Mucosa of descending colon (tissue), 3 donors: Measurements from ENCODE around the gene PCED1B. TPM values are rescaled to one million over a fixed set of nuclear protein-coding genes. Genes with fewer than 3 reads are reported as not detected.

Experiments used
- ATAC-seq: fragments of 200-7000 bp; cut with Tn5 transposase; one replicate; pipeline ENCODE4 v1.9.1; 2020; ENCODE audit warnings: mild to moderate bottlenecking, moderate library complexity
- DNase-seq, 3 donors: peaks; one replicate each; pipeline ENCODE4 v3.0.0-alpha.2; 2020
- H3K36me3 ChIP-seq: fragments of 200-600 bp; one replicate; pipeline ENCODE4 v1.8.0; 2021; ENCODE audit warnings: low read depth, mild to moderate bottlenecking
- H3K4me1 ChIP-seq: fragments of 200-600 bp; one replicate; pipeline ENCODE4 v1.8.0; 2021; ENCODE audit warnings: low read depth, mild to moderate bottlenecking
- H3K4me3 ChIP-seq: fragments of 200-600 bp; one replicate; pipeline ENCODE4 v1.8.0; 2021; ENCODE audit warnings: mild to moderate bottlenecking
- H3K9me3 ChIP-seq: fragments of 200-600 bp; one replicate; pipeline ENCODE4 v1.8.0; 2021; ENCODE audit warnings: mild to moderate bottlenecking
- CTCF ChIP-seq: fragments of 200-600 bp; IDR thresholded peaks from one replicate; pipeline ENCODE4 v1.8.0; 2022; ENCODE audit warnings: antibody characterized with exemption, mild to moderate bottlenecking
- intact Hi-C, 2 donors: fragments of 100-400 bp; cut with DNase I in 1 of 2; cut with micrococcal nuclease in 1 of 2; formaldehyde crosslinking; loops; one replicate each; pipeline versions ENCODE4 v1.11.0 to v1.11.1; 2022; cut with DNase I, micrococcal nuclease
- total RNA-seq, 3 donors: library from RNA; stranded (reverse); fragmentation: NEBNext Ultra II Directional in 2 of 3; extraction: Animal tissue kit (Norgen Biotek cat#: 25700) in 2 of 3; gene quantifications; one replicate each; pipeline versions ENCODE4 v1.2.1 to v1.2.4, GENCODE V29; 2021 to 2023
- donor health status: DM: no; HTN: no; CAD: no; lungs with moderate emphysema.
- donor health status: DM: no; HTN: no; CAD: no.
- donor health status: DM: no; HTN: yes; CAD: no.

Gene PCED1B
- total RNA-seq, 3 donors from 2014 or later, result 2.2 to 4.7 (median 2.9) TPM

GRCh38 chr12:47065546-47065945 lies 13.9 kb upstream of the PCED1B start:
- Histone ChIP-seq H3K36me3 (no peaks in the 10 kb centered on the region), H3K4me1 (no peaks in the 10 kb centered on the region), H3K9me3 (no peaks in the 10 kb centered on the region), H3K4me3 (no peak overlapping the region)
- intact Hi-C loops, result no loop called here
- DNase-seq (no peak), ATAC-seq (no peak)
- no peak for TF ChIP-seq CTCF

GRCh38 chr12:47066278-47067025 lies 13.0 kb upstream of the PCED1B start:
- no peak for TF ChIP-seq CTCF
- DNase-seq (no peak), ATAC-seq (no peak)
- H3K4me3 ChIP-seq, result no peak overlapping the region
- H3K4me1 ChIP-seq, result no peaks in the 10 kb centered on the region
- no peaks in the 10 kb centered on the region for H3K36me3 ChIP-seq
- intact Hi-C loops, result no loop called here
- H3K9me3 ChIP-seq, result no peaks in the 10 kb centered on the region

GRCh38 chr12:47067176-47067575 lies 12.2 kb upstream of the PCED1B start:
- no peaks in the 10 kb centered on the region for H3K9me3 ChIP-seq
- ATAC-seq (no peak), DNase-seq (no peak)
- no peaks in the 10 kb centered on the region for H3K36me3 ChIP-seq
- intact Hi-C loops, result no loop called here
- no peak for TF ChIP-seq CTCF
- no peak overlapping the region for H3K4me3 ChIP-seq
- H3K4me1 ChIP-seq, result no peaks in the 10 kb centered on the region

GRCh38 chr12:47067771-47068431 lies 11.5 kb upstream of the PCED1B start:
- Histone ChIP-seq H3K9me3 (no peaks in the 10 kb centered on the region), H3K36me3 (no peaks in the 10 kb centered on the region), H3K4me3 (no peak overlapping the region), H3K4me1 (no peaks in the 10 kb centered on the region)
- intact Hi-C loops, result no loop called here
- ATAC-seq, result peak; percentile 76
- DNase-seq, result no peak
- no peak for TF ChIP-seq CTCF

GRCh38 chr12:47068539-47068938 lies 10.9 kb upstream of the PCED1B start:
- TF ChIP-seq CTCF, result no peak
- no peak for ATAC-seq

More at GRCh38 chr12:47068539-47068938, 10.9 kb upstream of the PCED1B start:
- Histone ChIP-seq H3K9me3 (no peaks in the 10 kb centered on the region), H3K4me3 (no peak overlapping the region), H3K36me3 (no peaks in the 10 kb centered on the region), H3K4me1 (no peaks in the 10 kb centered on the region)
- intact Hi-C loops, result no loop called here
- no peak for DNase-seq
